ENCODE measurements around the gene MAP2K5. TPM values are rescaled to one million over a fixed set of nuclear protein-coding genes. Genes with fewer than 3 reads are reported as not detected.

The MAP2K5 gene
- total and polyA plus RNA-seq, 9 of the 15 experiments (the other 6 are each of a cell fraction or from before 2014, with no cell fraction given), result 0.41 to 16.5 (median 7.5) TPM

- TF ChIP-seq, protein P1, sequence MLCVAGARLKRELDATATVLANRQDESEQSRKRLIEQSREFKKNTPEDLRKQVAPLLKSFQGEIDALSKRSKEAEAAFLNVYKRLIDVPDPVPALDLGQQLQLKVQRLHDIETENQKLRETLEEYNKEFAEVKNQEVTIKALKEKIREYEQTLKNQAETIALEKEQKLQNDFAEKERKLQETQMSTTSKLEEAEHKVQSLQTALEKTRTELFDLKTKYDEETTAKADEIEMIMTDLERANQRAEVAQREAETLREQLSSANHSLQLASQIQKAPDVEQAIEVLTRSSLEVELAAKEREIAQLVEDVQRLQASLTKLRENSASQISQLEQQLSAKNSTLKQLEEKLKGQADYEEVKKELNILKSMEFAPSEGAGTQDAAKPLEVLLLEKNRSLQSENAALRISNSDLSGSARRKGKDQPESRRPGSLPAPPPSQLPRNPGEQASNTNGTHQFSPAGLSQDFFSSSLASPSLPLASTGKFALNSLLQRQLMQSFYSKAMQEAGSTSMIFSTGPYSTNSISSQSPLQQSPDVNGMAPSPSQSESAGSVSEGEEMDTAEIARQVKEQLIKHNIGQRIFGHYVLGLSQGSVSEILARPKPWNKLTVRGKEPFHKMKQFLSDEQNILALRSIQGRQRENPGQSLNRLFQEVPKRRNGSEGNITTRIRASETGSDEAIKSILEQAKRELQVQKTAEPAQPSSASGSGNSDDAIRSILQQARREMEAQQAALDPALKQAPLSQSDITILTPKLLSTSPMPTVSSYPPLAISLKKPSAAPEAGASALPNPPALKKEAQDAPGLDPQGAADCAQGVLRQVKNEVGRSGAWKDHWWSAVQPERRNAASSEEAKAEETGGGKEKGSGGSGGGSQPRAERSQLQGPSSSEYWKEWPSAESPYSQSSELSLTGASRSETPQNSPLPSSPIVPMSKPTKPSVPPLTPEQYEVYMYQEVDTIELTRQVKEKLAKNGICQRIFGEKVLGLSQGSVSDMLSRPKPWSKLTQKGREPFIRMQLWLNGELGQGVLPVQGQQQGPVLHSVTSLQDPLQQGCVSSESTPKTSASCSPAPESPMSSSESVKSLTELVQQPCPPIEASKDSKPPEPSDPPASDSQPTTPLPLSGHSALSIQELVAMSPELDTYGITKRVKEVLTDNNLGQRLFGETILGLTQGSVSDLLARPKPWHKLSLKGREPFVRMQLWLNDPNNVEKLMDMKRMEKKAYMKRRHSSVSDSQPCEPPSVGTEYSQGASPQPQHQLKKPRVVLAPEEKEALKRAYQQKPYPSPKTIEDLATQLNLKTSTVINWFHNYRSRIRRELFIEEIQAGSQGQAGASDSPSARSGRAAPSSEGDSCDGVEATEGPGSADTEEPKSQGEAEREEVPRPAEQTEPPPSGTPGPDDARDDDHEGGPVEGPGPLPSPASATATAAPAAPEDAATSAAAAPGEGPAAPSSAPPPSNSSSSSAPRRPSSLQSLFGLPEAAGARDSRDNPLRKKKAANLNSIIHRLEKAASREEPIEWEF (CRISPR knock-in tag; IDR thresholded peaks at IDR 0.05), result peak; percentile 64; the same call in 1 of the 2 replicates
- peak; percentile 74; the same call in 1 of the 2 replicates for TF ChIP-seq CBFB (CRISPR knock-in tag; IDR thresholded peaks at IDR 0.05)
- TF ChIP-seq CTCFL (IDR thresholded peaks at IDR 0.05; ENCODE audit: borderline replicate concordance, insufficient read depth, low read depth, low read length, poor library complexity, severe bottlenecking), result peak; percentile 13
- TF ChIP-seq RAD21 (CRISPR knock-in tag; conservative IDR thresholded peaks at IDR 0.05 in 1 of 2, IDR thresholded peaks at IDR 0.05 in 1 of 2), result peak; percentile 16 to 25; a peak in 2 of 4 replicates
- TF ChIP-seq KLF6 (CRISPR knock-in tag; IDR thresholded peaks at IDR 0.05; ENCODE audit: borderline replicate concordance), result no peak
- TF ChIP-seq BACH1 (tag; IDR thresholded peaks at IDR 0.05), result no peak
- TF ChIP-seq, protein P2, sequence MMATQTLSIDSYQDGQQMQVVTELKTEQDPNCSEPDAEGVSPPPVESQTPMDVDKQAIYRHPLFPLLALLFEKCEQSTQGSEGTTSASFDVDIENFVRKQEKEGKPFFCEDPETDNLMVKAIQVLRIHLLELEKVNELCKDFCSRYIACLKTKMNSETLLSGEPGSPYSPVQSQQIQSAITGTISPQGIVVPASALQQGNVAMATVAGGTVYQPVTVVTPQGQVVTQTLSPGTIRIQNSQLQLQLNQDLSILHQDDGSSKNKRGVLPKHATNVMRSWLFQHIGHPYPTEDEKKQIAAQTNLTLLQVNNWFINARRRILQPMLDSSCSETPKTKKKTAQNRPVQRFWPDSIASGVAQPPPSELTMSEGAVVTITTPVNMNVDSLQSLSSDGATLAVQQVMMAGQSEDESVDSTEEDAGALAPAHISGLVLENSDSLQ (IDR thresholded peaks at IDR 0.05), result no peak
- TF ChIP-seq TAL1 (IDR thresholded peaks at IDR 0.05), result no peak
- TF ChIP-seq NR2F6 (CRISPR knock-in tag; IDR thresholded peaks at IDR 0.05), result no peak
- TF ChIP-seq OTX1 (CRISPR knock-in tag; IDR thresholded peaks at IDR 0.05), result no peak
- TF ChIP-seq KDM5B (IDR thresholded peaks at IDR 0.05; ENCODE audit: insufficient replicate concordance, low read depth, low read length), result peak; percentile 87
- TF ChIP-seq TBP (optimal IDR thresholded peaks at IDR 0.05; ENCODE audit: low read depth, low read length), result peak; percentile 56
- peak; percentile 8; the same call in 1 of the 2 replicates for TF ChIP-seq FOSL1 (tag; conservative IDR thresholded peaks at IDR 0.05)
- peak; percentile 20 to 29; a peak in 1 of 4 replicates for TF ChIP-seq SIN3A (IDR thresholded peaks at IDR 0.05; ENCODE audit: borderline replicate concordance in 2 of 2, control insufficient read depth in 1 of 2, low read depth in 2 of 2, low read length in 2 of 2)
- TF ChIP-seq, protein P3, sequence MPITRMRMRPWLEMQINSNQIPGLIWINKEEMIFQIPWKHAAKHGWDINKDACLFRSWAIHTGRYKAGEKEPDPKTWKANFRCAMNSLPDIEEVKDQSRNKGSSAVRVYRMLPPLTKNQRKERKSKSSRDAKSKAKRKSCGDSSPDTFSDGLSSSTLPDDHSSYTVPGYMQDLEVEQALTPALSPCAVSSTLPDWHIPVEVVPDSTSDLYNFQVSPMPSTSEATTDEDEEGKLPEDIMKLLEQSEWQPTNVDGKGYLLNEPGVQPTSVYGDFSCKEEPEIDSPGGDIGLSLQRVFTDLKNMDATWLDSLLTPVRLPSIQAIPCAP (CRISPR knock-in tag; IDR thresholded peaks at IDR 0.05; ENCODE audit: borderline replicate concordance), result peak; percentile 88; the same call in 1 of the 2 replicates
- no peak for TF ChIP-seq ZZZ3 (IDR thresholded peaks at IDR 0.05)
- TF ChIP-seq ZNF77 (CRISPR knock-in tag; IDR thresholded peaks at IDR 0.05), result no peak
- no peak for TF ChIP-seq ZNF384 (IDR thresholded peaks at IDR 0.05; ENCODE audit: low read depth, low read length)
Measured at GRCh38 chr15:67521029-67521782, 21.3 kb upstream of the MAP2K5 start, which contains the start of gene C15orf61 (continued).
